GM18861 (cell line): ENCODE data around the gene LRRC3B.

Experiments
- ATAC-seq: cut with Tn5 transposase; IDR thresholded peaks from one replicate; pipeline ENCODE4 v1.9.1; 2021; ENCODE audit not compliant: unreplicated experiment

LRRC3B gene

DNA sequence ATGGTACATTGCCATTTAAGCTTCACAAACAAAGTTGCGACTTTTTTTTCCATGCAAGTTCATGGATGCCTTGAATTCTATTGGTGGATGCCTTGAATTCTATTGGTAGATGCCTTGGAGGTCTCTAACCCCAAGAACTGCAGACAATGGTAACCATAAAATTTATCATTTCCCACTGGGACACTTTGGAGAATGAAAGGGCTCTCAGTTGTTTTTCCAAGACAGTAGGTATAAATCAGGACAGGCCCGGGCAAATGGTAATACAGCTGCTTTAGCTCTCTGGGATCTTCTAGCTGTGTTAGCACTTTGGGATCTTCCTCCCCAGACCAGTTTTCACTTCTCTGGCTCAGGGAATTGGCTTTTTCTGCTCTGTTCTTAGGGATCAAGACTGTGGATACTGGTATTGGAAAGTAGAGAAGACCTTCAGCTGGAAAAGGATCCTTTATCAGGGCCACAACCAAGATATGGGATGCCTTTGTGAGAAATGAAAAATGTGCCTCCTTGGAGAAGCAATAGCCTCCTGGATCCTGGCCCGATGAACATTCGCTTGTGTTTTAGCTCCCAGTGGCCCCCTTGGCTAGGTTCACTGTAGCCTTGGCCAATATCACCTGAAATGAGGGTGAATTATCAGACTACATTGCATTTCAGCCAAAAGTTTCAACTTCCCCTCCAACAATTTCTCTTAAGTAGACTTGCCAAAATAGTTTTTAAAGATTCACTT lies 8.3 kb downstream of the LRRC3B start:
- no peak for ATAC-seq

GRCh38 chr3:26631390-26631738 lies 8.8 kb downstream of the LRRC3B start:
- no peak for ATAC-seq

- no peak for ATAC-seq
Measured at GRCh38 chr3:26634601-26635000, 12.0 kb downstream of the LRRC3B start.

DNA sequence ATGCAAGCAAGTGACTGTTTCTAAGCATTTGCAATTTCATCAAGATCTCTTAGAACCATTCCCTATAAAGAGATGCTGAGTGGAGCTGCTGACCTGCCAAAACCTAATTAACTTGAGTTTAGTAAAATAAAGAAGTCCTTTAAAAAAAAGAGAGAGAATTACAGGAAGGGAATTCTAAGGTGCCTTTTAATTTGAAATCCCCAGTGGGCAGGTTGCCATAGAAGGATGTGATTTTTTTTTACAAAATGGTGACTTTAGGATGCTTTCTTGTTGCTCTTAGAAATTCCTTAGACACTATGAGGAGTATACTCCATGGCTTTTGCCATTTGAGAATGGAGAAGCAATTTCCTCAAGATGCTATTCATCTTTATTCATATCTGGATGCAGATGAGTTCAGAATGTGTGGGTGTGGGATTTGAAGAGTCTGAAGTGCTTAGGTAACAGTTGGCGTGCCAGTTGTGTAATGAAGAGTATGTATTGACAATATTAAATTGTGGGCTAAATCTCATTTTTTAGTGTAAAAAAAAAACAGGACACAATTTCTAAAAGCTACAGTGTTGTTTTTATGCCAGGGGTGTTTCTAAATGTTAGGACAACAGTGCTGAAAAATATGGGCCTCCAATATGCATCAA lies 13.6 kb downstream of the LRRC3B start:
- no peak for ATAC-seq

DNA sequence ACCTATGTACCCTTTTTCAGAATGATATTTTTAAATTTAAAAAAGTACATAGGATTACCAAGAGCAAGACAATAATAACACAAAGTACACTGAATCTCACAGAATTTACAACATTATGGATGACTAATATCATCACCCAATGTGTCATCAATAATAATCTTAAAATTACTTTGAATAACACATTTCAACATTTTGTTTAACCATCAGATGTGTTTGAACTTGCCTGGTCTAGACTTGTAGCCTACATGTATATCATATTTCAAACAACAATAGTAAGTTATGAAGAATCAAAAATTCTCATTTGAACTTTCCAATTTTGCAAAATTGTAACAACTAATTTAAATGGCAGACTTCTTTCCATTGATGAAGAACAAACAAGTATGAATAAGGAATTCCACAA lies 15.1 kb downstream of the LRRC3B start:
- no peak for ATAC-seq

GRCh38 chr3:26638113-26638512 lies 15.5 kb downstream of the LRRC3B start:
- ATAC-seq = no peak

DNA sequence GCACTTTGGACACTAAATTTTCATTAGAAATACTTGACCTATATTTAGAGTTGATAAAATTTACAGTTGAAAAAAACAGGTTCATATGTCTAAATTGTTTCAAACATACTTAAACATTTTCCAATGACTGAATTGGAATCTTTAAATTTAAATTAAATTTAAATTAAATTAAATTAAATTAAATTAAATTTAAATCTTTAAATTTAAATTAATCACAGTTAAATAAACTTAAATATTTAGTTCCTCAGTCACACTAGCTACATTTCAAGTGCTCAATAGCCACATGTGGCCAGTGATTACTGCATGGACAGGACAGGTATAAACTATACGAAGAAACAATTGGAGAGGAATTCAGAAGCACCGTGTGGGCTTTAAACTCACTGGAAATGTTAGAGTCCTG lies 16.8 kb downstream of the LRRC3B start:
- ATAC-seq = no peak

DNA sequence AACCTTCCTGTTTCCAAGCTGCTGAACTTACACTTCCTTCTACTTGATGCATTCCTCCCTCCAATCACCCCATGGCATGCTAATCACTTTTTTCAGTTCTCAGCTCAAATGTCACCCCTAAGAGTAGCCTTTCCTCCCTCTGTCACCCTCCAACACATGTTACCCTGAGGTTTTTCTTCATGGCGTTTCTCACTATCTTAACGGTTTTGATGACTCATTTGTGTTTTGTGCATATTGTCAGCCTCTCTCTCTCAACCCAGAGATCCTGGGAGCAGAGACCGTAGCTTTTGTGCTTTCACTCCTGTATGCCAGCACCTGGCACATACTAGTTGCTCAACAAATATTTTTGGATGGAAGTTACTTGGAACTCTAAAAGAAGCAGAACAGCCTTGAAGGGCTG lies 24.5 kb downstream of the LRRC3B start:
- no peak for ATAC-seq

- no peak for ATAC-seq
Measured at GRCh38 chr3:26648461-26648860, 25.9 kb downstream of the LRRC3B start.

GRCh38 chr3:26652164-26652563 lies 29.6 kb downstream of the LRRC3B start:
- ATAC-seq = no peak

DNA sequence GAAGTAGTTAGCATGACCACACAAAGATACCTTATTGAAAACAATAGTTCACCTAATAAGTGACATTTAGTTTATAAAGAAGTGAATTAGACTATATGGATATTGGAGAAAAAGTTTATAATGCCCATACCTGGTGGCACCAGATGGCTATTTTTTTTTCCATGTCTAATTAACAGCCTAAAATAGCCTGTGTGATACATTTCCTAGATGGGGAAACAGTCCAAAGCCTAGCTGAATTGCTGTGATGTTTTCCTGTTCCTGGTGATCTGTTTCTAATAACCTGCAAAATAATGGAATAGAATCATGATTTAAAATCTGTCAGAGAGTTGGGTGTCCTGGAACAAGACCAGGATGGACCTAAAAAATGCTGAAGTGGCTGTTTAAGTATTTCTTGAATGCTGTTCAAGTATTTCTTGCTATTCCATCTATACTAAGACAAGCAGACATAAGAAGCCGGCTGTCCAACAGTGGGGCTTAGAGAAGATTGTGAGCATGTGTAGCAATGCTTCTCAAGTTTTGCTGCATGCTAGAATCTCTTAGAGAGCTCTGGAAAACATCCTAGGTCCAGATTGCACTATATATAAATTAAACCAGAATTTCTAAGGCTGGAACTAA lies 31.3 kb downstream of the LRRC3B start:
- ATAC-seq = no peak

GRCh38 chr3:26655231-26655630 lies 32.7 kb downstream of the LRRC3B start:
- no peak for ATAC-seq

DNA sequence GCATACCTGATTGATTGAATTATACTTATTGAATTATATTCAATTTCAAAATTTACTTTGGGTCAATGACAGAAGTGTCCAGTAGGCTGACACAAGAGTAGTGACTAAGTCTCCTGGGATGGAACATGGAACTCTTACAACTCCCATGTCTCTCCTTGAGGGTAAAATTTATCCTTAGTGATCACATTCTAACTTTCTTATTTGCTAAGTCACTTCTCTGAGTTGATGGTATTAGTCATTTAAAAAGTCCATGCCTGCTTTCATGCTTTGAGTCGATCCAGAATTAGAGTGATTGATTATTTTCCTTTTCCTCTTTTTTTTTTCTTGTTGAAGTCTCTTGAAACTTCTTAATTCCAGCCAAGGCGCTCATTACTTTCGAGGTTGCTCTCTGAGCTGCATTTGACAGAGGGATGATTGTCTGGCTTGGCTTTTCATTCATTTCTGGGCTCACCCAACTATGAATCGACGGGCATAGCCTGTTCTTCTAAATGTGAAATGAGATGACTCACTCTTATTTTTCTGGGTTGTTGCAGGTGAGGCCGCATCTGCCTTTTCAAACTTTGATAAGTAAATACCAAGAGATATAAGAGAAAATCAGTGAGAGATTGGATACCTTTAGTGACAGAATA lies 34.9 kb downstream of the LRRC3B start:
- no peak for ATAC-seq

- no peak for ATAC-seq
Measured at GRCh38 chr3:26668171-26668570, 45.6 kb downstream of the LRRC3B start.

DNA sequence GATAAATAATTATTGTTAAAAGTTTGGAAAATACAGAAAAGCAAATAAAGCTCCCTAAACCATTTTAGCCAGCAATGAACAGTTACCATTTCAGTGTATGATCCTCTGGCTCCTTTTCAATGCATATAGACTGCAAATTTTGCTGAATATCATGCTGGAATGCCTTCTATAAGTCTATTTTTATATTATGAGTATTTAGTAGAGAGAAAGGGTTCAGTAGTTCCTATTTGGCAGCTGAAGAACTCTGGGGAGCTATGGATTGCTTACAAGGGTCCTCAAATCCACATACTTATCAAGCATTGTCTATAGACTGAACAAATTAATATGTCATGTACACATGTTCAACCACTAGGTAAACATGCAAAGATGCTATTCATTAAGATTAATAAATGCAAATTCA lies 46.1 kb downstream of the LRRC3B start:
- no peak for ATAC-seq

DNA sequence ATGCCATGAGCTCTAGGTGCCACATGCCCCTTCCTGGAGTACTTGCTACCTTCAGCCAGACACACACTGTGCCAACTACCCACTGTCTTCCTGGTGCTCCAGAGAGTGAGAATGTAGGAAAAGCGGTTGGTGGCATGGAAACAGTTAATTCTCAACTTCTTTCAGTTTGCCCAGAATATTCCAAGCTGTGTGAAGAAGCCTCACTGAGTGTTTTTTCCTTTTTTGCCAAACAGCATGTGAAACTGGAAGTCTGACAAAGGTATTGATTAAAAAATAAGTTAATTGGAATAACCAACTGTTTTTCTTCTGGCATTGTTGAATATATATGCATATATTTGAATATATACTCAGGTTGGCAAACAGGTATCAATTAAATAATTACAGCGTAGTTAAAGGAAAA lies 52.8 kb downstream of the LRRC3B start:
- no peak for ATAC-seq

DNA sequence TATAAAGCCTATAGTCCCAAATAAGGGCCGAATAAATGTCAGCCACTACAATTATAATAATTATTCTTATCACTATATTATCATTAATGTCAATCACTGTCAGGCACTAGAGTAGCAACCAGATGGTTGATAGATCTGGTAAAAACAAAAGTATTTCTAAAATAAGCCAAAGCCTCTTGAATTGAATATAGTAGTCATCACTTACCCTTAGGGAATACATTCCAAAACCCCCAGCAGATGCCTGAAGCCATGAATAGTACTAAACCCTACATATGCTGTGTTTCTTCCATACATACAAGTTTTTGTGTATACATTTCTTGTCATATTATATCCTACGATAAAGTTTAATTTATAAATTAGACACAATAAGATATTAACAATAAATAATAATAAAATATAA lies 59.1 kb downstream of the LRRC3B start:
- ATAC-seq = no peak

DNA sequence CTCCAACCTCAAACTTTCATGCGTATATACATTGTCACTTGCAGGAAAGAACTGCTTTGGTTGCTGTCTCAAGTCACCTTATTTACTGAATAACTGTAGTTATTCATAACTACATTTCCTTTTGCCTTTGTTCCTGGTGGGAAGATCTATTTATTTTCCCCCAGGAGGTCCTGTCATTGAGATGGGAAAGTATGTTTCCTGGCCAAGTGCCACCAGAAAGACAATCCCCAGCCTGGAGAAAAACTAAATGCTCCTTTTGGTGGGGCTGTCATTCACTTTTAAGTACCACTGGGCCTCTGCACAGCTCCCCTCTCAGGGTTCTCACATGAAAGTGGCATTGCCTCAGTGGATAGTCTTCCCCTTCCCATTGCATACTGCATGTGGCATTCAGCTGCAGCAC lies 59.8 kb downstream of the LRRC3B start:
- ATAC-seq = no peak

DNA sequence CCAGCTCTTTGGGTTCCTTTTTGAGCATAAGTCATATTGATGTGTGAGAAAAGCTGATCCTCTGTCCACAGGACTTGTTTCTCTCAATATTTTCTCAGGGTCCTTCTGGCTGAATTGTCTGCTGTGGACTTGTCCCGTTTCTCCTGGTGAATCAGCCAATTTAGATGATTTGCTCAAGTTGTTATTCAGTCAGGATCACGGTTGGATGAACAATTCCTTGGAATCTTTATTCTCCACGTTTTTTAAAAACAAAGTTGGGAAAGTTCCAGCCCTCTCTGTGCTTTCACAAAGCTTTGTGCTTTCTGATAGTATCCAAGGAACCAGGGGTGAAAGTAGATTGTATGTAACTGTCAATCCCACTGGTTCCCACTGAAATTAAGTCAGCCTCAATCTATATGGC lies 61.3 kb downstream of the LRRC3B start:
- no peak for ATAC-seq

DNA sequence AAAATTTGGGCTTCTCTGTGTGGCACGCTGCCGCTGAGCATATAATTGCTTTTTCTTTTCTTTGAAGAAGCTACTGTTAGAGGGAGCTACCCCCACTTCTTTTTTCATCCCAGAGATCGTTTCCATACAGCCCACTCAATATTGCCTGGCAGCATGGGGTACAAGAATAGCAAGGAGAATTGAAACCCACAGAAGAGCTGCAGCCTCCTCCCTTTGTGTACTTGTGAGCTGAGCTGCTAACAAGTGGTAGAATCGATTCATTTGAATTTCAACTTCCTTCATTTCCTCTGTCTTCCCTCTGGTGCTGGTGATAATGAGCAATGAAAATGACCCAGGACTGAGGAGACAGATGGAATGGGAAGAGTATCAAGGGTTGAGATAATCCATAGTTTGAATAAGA lies 64.9 kb downstream of the LRRC3B start:
- ATAC-seq = no peak

- no peak for ATAC-seq
Measured at GRCh38 chr3:26699553-26699952, 77.0 kb downstream of the LRRC3B start.

DNA sequence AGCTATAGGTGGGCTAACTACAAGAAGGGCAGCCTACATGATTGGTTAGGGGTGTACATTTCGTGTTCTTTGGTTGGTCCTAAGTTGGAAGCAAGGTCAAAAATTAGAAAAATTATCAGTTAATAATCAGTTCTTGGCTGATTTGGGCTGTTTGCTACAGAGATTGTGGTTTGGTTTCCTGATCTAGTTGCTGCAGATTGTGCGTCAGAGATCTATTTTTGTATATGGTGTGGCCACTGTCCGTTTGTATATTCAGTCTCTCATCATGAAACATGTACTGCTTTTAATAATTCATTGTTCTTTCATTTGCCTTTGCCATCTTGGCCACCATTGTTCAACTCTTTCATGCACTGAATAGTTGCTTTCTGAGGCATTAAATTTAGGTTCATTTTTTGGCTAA lies 80.9 kb downstream of the LRRC3B start:
- ATAC-seq = no peak
